GM12878 (cell line): ENCODE results near the gene CDYL. TPM values are rescaled to one million over a fixed set of nuclear protein-coding genes. Genes with fewer than 3 reads are reported as not detected.

ENCODE experiments used
- ESRRA ChIP-seq: IDR thresholded peaks from 2 replicates; pipeline ENCODE4 v1.6.1; 2012; ENCODE audit warnings: mild to moderate bottlenecking, low read length, improper control_type of control experiment
- HDGF ChIP-seq: fragments of 450-650 bp; IDR thresholded peaks from 2 replicates; pipeline ENCODE4 v1.6.1; 2016; ENCODE audit warnings: antibody characterized with exemption
- PAX5 ChIP-seq: IDR thresholded peaks from 2 replicates; pipeline ENCODE4 v1.6.1; 2011; ENCODE audit warnings: low read depth, low read length, borderline replicate concordance
- RUNX3 ChIP-seq: IDR thresholded peaks from 2 replicates; pipeline ENCODE4 v1.6.1; 2012; ENCODE audit warnings: low read length, inconsistent platforms
- SREBF2 ChIP-seq: IDR thresholded peaks from 2 replicates; pipeline ENCODE4 v1.6.1; 2012; ENCODE audit warnings: mild to moderate bottlenecking, low read length
- USF1 ChIP-seq: IDR thresholded peaks from 2 replicates; pipeline ENCODE4 v1.6.1; 2011; ENCODE audit warnings: borderline replicate concordance, low read depth, mild to moderate bottlenecking, moderate library complexity, mixed read lengths, low read length; ENCODE audit not compliant: insufficient read depth; ENCODE audit errors: extremely low read length
- ZNF384 ChIP-seq: IDR thresholded peaks from 2 replicates; pipeline ENCODE4 v1.6.1; 2012; ENCODE audit warnings: low read depth, mild to moderate bottlenecking, low read length, improper control_type of control experiment, borderline replicate concordance
- polyA plus RNA-seq, 11 experiments: library from polyadenylated mRNA; depleted of rRNA in 4 of 11; unstranded in 6 of 11; stranded (reverse) in 5 of 11; fragments of >200 nt; fragmentation: Nextera tagmentation in 4 of 11; fragmentation: Illumina TruSeq in 1 of 11; extraction: Ambion mirVana in 4 of 11; extraction: Trizol in 1 of 11; gene quantifications; 1 replicate in 1 of 11; 2 replicates in 10 of 11; pipeline versions ENCODE4 v1.2.1 to v1.2.3, GENCODE V29; 2011 to 2016; ENCODE audit warnings: inconsistent platforms in 2 of 11, missing spikeins in 2 of 11, low read depth in 1 of 11
- total RNA-seq, 4 experiments: library from RNA; depleted of rRNA in 3 of 4; stranded (reverse); fragments of >200 nt in 3 of 4; fragmentation: Illumina TruSeq in 1 of 4; extraction: Trizol in 1 of 4; gene quantifications; 2 replicates each; pipeline versions ENCODE4 v1.2.1 to v1.2.3, GENCODE V29; 2013 to 2021
- TF ChIP-seq, protein P1 (sequence below): IDR thresholded peaks from 2 replicates; pipeline ENCODE4 v1.6.1; 2011; ENCODE audit warnings: borderline replicate concordance, low read depth, mild to moderate bottlenecking, moderate library complexity, low read length; ENCODE audit not compliant: insufficient read depth, poor library complexity, severe bottlenecking

Gene CDYL
- total and polyA plus RNA-seq, 10 of the 15 experiments (the other 5 are each of a cell fraction or from before 2014, with no cell fraction given): 9.3 to 61.2 (median 28.5) TPM

DNA sequence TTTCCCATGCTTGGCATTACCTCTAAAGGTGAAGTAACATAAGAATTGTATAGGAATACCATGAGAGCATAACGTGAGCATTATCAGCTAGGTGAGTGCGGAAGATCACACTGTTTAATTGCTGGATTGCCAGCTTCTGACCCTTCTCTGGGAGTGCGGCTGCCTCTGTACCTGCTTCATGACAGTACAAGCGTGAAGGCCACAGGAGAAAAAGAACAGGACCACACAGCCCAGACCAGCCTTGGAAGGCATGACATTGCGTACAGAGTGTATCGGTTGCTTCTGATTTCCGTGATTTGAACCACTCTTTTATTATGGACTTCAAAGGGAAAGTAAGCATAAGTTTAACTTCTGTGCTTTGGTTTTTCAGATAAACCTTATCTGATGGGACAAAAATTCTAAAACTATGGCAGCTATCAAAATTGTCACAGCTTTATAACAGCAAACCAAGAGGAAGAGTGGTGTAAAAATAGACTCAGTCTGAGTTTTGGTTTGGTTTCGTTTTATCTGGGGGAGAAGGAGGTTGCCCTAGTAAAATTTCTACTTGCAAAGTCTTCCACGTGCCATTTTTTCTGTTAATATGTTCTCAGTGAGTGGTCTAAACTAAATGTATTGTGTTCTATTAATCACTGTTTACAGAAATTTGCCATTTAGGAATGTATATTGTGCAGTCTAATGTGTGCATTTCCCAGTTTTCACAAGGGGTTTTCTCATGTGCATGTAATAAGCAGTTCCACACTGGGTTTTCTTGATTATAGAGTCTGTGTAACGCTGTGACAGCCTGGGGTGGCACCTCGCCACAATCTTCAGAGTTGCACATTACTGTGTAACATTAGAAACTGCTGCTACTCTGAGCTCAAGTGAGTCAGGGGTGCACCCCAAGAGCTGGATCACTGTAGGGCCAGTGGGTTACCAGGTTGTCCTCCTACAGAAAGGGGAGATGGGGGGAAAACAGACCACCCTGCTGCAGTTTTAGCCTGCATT lies 130.4 kb downstream of the CDYL start (continued):
- TF ChIP-seq, protein P1, sequence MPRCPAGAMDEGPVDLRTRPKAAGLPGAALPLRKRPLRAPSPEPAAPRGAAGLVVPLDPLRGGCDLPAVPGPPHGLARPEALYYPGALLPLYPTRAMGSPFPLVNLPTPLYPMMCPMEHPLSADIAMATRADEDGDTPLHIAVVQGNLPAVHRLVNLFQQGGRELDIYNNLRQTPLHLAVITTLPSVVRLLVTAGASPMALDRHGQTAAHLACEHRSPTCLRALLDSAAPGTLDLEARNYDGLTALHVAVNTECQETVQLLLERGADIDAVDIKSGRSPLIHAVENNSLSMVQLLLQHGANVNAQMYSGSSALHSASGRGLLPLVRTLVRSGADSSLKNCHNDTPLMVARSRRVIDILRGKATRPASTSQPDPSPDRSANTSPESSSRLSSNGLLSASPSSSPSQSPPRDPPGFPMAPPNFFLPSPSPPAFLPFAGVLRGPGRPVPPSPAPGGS: peak; percentile 75
- no peak for TF ChIP-seq ZNF384
- TF ChIP-seq SREBF2: no peak
- TF ChIP-seq HDGF: no peak
- no peak for TF ChIP-seq PAX5
- TF ChIP-seq USF1: no peak
- no peak for TF ChIP-seq ESRRA
- no peak for TF ChIP-seq RUNX3
